Stimulated activated CD4-positive, alpha-beta T cell treated with anti-CD3 and anti-CD28 coated beads, Interleukin-2, amount 100 ng/mL, for 24 hours (primary cell): ENCODE results near the gene OXSM.

Source experiments
- DNase-seq, 2 donors: peaks; one replicate each; pipeline ENCODE4 v3.0.0-alpha.2; 2020

OXSM gene

GRCh38 chr3:25789596-25790556, at the start of gene OXSM:
Gene OXSM (plus strand): TSS chr3:25790090. CDS start chr3:25791021, 931 bp downstream.
- DNase-seq = peak; percentile 92 to 93

- DNase-seq = no peak
These were observed 45.4 kb upstream of the OXSM start for GRCh38 chr3:25744470-25744869.

GRCh38 chr3:25747033-25747432, 42.9 kb upstream of the OXSM start:
- DNase-seq = no peak

- no peak for DNase-seq
These were observed 41.7 kb upstream of the OXSM start for GRCh38 chr3:25748189-25748588.

GRCh38 chr3:25749031-25749581, 40.8 kb upstream of the OXSM start:
- no peak for DNase-seq

- no peak for DNase-seq
These were observed 38.8 kb upstream of the OXSM start for GRCh38 chr3:25751048-25751447.

GRCh38 chr3:25751725-25752124, 38.2 kb upstream of the OXSM start:
- DNase-seq = no peak

- DNase-seq = no peak
These were observed 21.0 kb upstream of the OXSM start for GRCh38 chr3:25768851-25769250.

- no peak for DNase-seq
These were observed 14.0 kb upstream of the OXSM start for GRCh38 chr3:25775936-25776335.

GRCh38 chr3:25780618-25781017, 9.3 kb upstream of the OXSM start:
- DNase-seq = no peak

GRCh38 chr3:25781145-25781757, 8.6 kb upstream of the OXSM start:
- DNase-seq = no peak

- DNase-seq = no peak
These were observed 7.9 kb upstream of the OXSM start for GRCh38 chr3:25781758-25782594.

GRCh38 chr3:25782636-25782937, 7.3 kb upstream of the OXSM start:
- no peak for DNase-seq

- peak; percentile 84 to 86 for DNase-seq
These were observed 6.8 kb upstream of the OXSM start, which contains the start of gene NGLY1 for GRCh38 chr3:25782938-25783660. Gene NGLY1 (minus strand): TSS chr3:25783443. CDS start chr3:25783390, 53 bp downstream.

GRCh38 chr3:25783661-25784512, 6.0 kb upstream of the OXSM start:
- no peak for DNase-seq

- no peak for DNase-seq
These were observed 4.9 kb upstream of the OXSM start for GRCh38 chr3:25784971-25785370.

GRCh38 chr3:25785826-25786225, 4.1 kb upstream of the OXSM start:
- DNase-seq = no peak

- DNase-seq = no peak
These were observed 2.2 kb upstream of the OXSM start for GRCh38 chr3:25787689-25788088.

GRCh38 chr3:25789209-25789595, 688 bp upstream of the OXSM start:
- DNase-seq = no peak

GRCh38 chr3:25801786-25802185, 11.9 kb downstream of the OXSM start:
- no peak for DNase-seq

- no peak for DNase-seq
These were observed 13.9 kb downstream of the OXSM start for GRCh38 chr3:25803833-25804232.
